PC-3 (cell line): Measurements from ENCODE around the gene ACIN1.

Experiments
- CTCF ChIP-seq: fragments of 300-600 bp; sonication (generic); conservative IDR thresholded peaks from 2 replicates; pipeline ENCODE4 v1.5.1; 2017; ENCODE audit warnings: antibody characterized with exemption, low read depth, mild to moderate bottlenecking, low read length
- EZH2 ChIP-seq: fragments of 300-600 bp; sonication (generic); IDR thresholded peaks from one replicate; pipeline ENCODE4 v1.6.1; 2017; ENCODE audit warnings: antibody characterized with exemption, mild to moderate bottlenecking, low read length; ENCODE audit not compliant: unreplicated experiment

GRCh38 chr14:23033251-23033727 lies 61.6 kb downstream of the ACIN1 start:
- no peak for TF ChIP-seq CTCF
- no peak for TF ChIP-seq EZH2
